Activated CD8-positive, alpha-beta memory T cell treated with anti-CD3 and anti-CD28 coated beads for 36 hours (primary cell): ENCODE results near the gene CDC42BPA. TPM values are rescaled to one million over a fixed set of nuclear protein-coding genes. Genes with fewer than 3 reads are reported as not detected.
"Not testable (repeated sequence)": the region's sequence is repeated elsewhere in the genome, so short reads cannot be mapped to it uniquely, and the experiment has no call there.

Experiments used
- CTCF ChIA-PET: fragments of 350-600 bp; sonication (Branson Sonifier 250); formaldehyde crosslinking; loops from one replicate; lab custom pipeline; 2021; ENCODE audit warnings: antibody characterized with exemption; lab: Charles Lee
- POLR2A ChIA-PET: fragments of 350-600 bp; sonication (Branson Sonifier 250); formaldehyde crosslinking; loops from one replicate; lab custom pipeline; 2021; ENCODE audit warnings: antibody characterized with exemption; lab: Charles Lee
- total RNA-seq, 2 experiments: library from RNA; stranded (reverse); gene quantifications; one replicate each; pipeline ENCODE4 v1.2.3, GENCODE V29; 2021

CDC42BPA gene
- total RNA-seq, 2 experiments from 2014 or later, result 0.84 to 1.3 TPM

DNA sequence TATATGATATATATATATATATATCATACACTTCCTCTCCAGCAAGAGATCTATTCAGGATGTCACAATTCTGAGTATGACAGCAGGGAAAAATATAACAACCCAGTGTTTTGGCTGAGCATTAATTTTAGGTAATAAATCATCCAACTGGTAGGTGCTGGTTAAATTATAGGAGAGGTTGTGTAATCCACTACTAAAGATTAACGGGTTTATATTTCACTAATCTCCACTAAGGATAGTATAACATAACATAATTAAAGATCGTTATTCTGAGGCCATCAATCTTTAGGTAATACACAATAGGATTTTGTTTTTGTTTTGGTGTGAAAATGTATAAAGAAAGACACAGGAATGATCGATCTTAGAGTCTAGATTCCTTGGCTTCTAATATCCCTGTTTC lies 276.0 kb downstream of the CDC42BPA start:
- CTCF ChIA-PET, result no interaction called here

DNA sequence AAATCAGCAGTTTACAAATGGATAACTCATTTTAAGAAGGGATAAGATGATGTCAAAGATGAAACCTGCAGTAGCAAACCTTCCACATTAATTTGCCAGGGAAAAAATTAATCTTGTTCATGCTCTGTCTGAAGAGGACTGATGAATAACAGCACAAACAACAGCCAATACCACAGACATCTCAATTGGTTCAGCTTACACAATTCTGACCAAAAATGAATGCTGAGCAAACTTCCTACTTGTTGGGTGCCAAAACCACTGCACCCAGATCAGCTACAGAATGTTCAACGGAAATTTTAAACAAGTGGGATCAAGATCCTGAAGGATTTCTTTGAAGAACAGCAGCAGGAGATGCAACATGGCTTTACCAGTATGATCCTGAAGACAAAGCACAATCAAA lies 279.9 kb downstream of the CDC42BPA start:
- ChIA-PET POLR2A (no interaction called here), CTCF (no interaction called here)

More for the DNA sequence above, 276.0 kb downstream of the CDC42BPA start:
- POLR2A ChIA-PET, result no interaction called here

DNA sequence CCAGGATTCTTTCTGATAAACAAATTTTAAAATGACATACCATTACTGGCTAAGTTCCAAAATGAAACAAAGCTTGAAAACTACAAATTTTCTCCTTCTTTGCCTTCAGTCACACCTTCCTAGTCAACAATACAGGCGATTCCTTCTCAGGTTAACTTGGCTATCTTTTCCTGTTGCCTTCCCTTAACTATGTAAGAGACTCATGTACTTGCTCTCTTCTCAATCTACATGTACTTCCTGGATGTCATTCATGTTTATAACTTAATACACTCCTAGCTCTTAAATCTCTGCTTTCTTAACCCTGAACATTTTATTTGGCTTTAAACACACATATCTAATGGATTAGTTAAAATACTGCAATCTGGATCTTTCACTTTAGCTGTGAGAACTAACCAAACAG lies 281.2 kb downstream of the CDC42BPA start:
- ChIA-PET POLR2A (no interaction called here), CTCF (no interaction called here)

DNA sequence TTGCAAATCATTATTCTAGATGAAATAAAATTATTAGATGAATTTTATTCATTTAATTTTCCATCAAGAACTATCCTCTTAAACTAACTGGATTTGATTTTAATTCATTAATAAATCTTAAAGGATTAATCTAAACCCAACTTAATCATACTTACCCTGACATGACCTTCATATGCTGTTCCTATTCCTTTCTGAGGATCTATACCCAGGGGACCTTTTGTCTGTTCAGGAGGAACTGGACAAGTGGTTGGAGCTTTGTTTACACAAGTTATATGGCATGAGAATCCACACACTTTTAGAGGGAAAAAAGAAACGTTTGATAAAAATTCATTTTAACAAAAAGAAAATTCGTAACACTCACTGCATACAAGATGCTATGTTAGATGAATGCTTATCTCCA lies 283.0 kb downstream of the CDC42BPA start:
- ChIA-PET POLR2A (no interaction called here), CTCF (no interaction called here)

DNA sequence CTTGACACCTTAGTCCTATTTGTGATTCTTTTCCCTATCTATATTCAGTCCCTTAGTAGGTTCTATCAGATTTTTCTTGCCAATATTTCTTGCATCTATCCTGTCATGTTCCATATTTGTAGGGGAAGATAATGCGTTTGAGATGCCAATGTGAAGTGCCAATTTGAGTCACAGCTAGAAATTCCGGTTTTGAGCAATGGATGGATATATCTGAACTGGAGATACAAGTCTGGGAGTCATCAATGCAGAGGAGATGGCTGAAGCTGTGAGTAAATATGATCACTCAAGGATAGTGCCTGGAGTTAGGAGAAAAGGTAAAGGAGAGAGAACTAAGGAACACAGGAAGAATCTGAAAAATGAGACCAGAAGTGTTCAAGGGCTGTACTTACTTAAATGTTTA lies 284.4 kb downstream of the CDC42BPA start:
- POLR2A ChIA-PET, result no interaction called here
- CTCF ChIA-PET, result no interaction called here

DNA sequence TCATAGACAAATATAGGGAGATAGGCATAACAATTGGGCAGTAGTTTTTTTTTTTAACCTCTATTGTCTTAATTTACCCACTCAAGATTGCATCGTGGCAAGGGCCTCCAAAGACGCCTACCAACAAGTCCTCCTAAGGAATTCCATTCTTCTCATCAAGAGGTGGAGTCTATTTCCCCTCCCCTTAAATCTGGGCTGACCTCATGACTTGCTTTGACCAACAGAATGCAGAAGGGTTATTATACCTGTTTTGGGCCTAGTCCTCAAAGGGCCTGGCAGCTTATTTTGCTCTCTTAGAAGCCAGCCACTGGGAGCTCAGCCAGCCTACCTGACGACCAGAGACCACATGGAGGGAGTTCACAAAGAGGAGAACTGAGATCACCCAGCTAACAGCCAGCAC lies 285.9 kb downstream of the CDC42BPA start:
- CTCF ChIA-PET, result no interaction called here
- POLR2A ChIA-PET, result no interaction called here

DNA sequence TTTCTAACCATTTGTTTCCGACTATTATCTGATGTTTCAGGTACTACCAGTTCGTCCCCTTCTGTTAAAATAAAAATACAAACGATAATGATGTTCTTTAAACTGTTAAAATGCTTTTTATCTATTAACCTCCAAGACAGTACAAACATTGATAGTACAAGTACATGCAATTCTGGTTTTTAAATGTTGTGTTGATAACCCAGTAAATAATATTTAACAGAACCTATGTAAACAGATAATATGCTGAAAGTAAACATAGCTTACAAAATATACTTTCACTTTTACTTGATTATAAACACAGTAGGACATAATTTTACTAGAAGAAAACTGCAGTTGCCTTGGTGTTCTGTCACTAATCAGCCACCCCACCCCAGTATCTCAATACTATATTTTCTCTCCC lies 301.3 kb downstream of the CDC42BPA start:
- POLR2A ChIA-PET, result no interaction called here
- CTCF ChIA-PET, result no interaction called here

DNA sequence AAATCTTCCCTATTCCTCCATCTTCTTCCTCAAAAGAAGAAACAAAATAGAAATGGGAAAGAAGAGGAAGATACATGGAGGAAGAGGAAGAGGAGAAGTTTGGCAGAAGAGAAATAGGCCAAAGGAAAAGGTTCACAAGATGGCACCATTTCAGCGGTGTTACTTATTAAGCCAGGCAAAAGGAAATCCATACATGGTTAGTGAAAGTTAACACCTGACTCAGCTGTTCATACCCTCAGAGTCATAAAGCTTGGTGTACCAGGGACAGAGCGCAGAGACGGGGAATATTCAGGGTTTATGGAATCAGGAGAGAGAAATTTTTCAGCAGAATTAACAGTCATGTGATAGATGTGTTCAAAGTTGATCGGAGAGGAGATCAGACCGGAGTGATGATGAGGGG lies 307.6 kb downstream of the CDC42BPA start:
- CTCF ChIA-PET, result no interaction called here
- POLR2A ChIA-PET, result no interaction called here

DNA sequence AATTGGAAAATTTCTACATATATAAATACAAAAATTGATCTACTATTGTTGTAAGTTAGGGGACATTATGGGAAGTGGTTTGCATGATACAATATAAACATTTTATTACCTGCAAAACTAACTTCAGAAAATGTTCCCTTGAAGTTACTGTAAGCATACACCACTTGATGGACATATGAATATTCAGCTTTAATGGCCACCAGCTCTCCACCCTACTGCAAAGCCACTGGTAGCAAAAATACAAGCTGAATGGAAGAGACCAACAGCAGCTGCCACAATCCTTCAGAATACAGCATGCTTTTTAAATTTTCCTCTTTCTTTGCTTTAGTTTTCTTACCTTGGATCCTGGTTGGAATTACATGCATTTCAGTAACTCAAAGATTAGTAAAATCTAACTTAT lies 308.4 kb downstream of the CDC42BPA start:
- POLR2A ChIA-PET, result no interaction called here
- CTCF ChIA-PET, result no interaction called here

DNA sequence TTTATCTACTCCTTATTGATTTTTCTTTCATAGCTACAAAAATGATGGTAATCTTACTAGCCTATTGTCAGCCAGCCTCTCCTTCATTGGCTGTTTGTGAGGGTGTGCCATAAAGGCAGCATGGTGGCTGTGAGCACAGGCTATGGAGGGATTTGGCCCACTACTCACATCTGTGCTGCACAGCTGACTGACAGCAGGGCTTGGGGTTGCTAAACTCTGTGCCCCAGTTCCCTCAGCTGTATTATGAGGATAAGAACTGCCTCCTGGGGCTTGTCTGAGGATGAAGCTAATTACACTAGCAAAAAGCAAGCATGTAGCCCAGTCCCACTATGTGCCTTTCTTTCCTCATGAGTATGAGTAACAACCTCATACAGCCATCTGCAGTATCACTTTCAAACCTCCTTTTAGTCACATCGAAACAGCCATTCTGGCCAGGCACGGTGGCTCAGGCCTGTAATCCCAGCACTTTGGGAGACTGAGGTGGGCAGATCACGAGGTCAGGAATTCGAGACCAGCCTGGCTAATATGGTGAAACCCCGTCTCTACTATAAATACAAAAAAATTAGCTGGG lies 312.0 kb downstream of the CDC42BPA start:
- ChIA-PET CTCF (no interaction called here), POLR2A (no interaction called here)

DNA sequence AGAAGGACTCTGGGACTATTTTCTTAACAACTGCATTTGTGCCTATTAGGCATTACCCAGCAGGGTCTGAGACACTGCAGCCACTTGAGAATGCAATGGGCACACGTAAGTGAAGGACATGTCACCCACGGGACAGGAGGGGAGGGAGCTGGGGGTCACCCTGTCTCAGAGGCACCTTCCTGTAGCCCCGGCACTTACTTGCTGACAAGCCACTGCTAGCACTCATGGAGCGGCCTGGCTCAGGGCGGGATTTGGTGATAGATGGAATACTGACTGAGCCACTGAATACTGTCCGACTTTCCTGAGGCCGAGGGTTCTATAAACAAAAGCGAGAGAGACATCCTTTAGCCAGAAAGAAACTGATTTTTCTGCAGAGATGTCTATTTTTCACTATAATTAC lies 313.5 kb downstream of the CDC42BPA start:
- ChIA-PET POLR2A (no interaction called here), CTCF (no interaction called here)

DNA sequence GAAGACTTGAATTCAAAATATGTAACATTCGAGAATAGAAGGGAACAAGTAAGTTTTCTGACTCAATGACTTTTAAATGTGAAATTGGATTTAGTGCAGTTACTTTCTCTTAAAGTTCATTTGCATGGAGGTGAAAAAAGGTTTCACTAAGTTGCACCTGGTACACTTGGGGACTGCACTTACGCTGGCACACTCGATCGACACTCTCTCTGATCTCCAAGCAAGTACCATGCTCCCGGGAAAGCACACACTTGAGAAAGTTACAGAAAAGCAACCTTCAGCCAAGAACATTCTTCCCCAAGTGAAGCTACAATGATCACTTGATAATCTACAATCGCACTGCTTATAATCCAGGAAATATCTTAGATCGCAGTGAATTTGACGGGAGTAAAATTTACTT lies 315.1 kb downstream of the CDC42BPA start:
- POLR2A ChIA-PET, result no interaction called here
- CTCF ChIA-PET, result no interaction called here

DNA sequence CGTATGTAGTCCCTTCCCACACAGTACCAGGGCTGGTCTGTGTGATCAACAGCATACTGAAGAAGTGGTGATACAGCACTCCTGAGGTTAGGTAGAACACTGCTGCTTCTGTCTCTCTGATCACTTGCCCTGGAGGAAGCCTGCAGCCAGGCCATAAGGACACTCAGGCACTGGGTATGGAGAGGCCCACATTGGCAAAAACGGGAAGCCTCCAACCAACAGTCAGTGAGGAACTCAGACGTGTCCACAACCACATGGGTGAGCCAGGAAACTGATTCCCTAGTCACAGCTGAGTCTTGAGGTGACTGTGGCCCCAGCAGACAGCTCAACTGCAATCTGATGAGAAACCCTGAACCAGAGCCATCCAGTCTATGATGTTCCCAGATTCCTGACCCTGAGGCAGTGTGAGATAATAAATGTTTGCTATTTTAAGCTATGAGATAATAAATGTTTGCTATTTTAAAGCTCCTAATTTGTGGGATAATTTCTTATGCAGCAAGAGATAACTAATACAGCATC lies 315.7 kb downstream of the CDC42BPA start:
- POLR2A ChIA-PET, result no interaction called here
- CTCF ChIA-PET, result no interaction called here

DNA sequence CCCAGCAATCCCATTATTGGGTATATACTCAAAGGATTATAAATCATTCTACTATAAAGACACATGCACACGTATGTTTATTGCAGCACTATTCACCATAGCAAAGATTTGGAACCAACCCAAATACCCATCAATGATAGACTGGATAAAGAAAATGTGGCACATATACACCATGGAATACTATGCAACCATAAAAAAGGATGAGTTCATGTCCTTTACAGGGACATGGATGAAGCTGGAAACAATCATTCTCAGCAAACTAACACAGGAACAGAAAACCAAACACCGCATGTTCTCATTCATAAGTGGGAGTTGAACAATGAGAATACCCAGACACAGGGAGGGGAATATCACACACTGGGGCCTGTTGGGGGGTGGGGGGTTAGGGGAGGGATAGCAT lies 318.7 kb downstream of the CDC42BPA start:
- CTCF ChIA-PET, POLR2A ChIA-PET: not testable (repeated sequence)

DNA sequence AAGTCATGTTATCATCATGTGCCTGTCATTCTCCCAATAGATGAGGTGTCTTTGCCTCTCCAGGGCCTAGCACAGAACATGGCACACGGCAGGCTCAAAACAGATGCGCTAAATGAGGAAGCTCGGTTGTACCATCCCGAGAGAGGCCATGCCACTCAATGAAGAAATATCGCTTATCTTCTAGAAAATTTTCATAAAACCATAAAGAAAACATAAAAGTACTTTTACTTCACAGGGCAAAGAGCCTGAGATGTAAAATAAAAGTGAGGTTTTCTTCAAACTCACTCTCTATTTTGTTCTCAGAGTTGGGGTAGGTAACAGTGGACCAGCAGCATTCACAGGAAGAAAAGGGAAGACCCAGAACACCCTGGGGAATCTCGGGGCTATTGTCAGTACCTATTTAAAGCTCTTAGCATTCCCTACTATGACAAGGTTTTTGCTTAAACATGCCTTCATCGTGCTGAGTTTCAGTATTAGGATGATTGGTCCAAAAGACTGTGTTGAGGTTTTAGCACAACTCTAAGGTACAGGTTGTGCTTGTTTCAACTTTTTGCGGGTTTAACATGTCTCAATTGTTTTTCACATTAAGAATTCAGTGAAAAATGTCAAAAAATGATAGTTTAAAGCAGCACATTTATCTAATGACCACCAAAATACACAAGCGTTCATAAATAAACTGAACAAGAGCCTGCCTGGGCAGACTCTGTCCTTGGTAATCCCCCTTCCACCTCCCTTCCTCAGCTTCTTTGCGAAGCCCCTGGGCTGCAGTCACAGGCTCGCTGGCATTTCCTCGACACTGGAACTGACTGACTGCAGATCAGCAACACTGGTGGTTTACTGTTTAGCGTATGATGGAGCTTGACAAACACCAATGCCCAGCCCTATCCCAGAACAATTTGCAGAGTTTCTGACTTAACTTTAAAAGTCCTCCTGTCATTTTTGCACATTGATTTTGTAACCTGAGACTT lies 322.6 kb downstream of the CDC42BPA start:
- ChIA-PET POLR2A (interaction anchor here (1.0 kb wide), 1 partner anchor 264 kb away, joined by 4 read pairs; no protein-coding TSS in a partner anchor), CTCF (no interaction called here)

DNA sequence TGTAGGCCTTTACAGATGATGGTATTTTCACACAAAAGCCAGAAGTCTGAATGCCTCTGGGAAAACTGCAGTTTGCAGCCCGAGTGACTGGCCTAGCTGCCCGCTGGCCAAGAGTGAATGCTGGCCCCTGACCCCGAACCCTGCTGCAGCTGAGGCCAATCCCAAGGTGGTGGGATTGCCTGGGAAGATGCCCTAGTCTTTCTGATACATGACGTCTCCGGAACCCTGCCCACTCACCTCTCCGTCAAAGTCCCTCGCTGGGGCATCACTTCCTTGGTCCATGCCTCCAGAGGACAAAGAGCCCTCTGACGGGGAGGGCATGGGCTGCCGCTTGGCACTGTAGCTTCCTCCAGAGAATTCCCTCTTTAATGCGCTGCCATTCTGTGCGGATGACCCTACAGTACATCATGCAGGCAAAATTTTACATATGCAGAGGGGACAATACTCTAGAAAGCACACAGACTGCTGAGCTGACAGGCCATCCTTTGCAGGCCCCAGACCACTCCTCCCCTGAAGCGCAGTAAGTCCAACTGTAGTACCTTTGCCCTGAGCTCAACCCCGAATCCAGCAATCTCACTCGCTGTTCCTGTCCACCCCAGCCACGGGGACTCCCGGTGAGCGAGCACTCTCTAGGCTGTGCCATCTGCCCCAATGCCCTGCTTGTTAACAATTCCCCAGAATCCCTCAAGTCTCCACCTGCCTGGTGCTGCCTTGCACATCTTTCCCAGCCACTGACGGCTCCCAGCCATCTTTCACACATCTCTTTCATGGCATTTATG lies 323.5 kb downstream of the CDC42BPA start:
- ChIA-PET CTCF (no interaction called here), POLR2A (interaction anchor here (1.0 kb wide), 1 partner anchor 263 kb away, joined by 4 read pairs; no protein-coding TSS in a partner anchor)

DNA sequence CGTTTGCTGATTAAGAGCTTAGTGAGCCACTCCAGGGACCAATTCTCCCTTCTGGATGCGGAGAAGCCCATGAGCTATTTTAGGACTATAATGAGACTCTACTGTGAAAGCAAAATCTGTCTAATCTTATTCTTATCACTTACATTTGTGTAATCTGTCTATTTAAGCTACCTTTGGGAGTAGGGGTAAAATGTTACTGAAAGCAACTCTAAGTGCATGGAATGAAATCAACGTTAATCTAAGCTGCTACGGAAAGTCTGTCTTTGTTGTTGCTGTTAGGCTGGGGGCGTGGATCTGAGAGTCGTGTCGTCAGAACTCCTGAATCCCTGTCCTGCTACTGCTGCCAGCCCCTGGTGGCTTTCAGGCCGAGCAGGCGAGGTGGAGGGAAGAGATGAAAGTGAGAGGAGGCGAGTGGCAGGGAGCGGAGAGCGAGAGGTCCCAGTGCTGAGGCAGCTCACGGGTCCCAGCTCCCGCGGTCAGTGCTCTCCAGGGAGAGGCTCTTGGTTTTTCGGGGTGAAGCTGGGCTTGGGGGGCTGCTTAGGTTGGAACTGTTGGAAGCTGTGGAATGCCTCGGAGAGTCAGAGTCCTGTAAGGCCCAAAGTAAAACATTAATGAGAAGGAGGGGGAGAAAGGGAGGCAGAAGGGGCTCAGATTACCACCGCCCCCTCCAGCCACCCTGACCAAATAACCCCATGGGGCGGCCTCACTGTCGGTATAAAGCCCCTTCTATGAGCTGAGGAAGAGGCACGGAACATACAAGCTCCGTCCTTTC lies 324.3 kb downstream of the CDC42BPA start:
- CTCF ChIA-PET, result no interaction called here
- POLR2A ChIA-PET, result no interaction called here

DNA sequence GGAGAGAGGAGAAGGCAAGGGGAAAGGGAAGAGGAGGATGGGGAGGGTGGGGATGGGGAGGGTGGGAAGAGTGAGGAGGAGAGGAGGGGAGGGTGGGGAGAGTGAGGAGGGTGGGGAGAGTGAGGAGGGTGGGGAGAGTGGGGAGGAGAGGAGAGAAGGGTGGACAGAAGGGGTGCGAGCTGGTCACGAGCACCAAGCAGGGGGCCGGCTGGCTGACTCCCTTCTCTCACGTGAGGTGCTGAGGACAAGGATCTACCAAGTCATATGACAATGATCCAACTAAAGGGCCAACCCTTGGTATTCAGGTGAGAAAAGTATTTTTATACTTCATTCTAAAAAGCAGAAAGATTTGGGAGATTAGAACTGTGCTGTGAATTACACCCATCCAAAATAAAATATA lies 326.4 kb downstream of the CDC42BPA start:
- POLR2A ChIA-PET, result no interaction called here
- CTCF ChIA-PET, result no interaction called here

DNA sequence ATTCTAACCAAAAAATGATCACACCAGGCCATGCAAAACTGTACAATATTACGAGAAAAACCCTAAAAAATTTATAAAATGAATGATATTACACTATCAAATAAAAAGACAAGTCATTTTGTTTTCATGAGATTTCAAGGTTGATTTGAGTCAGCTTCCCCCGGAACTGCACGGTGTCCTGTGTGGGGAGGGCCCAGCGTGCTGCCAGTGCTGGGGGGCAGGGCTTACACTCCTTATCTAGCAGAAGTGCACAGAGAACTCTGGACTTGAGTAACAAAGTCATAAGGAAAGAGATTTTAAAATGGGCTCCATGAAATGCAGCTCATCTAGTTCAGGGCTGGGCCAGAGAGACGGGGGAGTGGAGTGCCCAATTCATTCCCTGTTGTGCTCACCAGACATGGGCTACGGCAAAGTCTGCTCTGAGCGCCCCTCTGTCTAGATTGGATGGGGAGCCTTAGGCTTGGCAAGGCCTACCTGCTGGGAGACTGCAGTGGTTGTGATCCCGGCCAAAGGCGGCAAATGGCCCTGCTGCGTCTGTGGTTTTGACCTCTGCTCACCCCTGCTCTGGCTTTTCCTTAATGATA lies 328.1 kb downstream of the CDC42BPA start:
- ChIA-PET POLR2A (no interaction called here), CTCF (no interaction called here)
